Left lung (tissue), 10 donors: ENCODE data around the gene COL4A2. TPM values are rescaled to one million over a fixed set of nuclear protein-coding genes. Genes with fewer than 3 reads are reported as not detected.

ENCODE experiments used
- ATAC-seq: fragments of 200-7000 bp; cut with Tn5 transposase; one replicate; pipeline ENCODE4 v1.9.1; 2020; ENCODE audit warnings: moderate library complexity
- DNase-seq, 4 donors: peaks; one replicate each; pipeline ENCODE4 v3.0.0-alpha.2; 2013 to 2020
- H3K27ac ChIP-seq, 2 donors: fragments of 200-600 bp; sonication (generic) in 1 of 2; one replicate each; pipeline versions ENCODE4 v1.5.0 to v1.8.0; 2020 to 2021
- H3K27me3 ChIP-seq, 2 donors: fragments of 200-600 bp; sonication (generic) in 1 of 2; one replicate each; pipeline versions ENCODE4 v1.5.0 to v1.8.0; 2020 to 2021
- H3K36me3 ChIP-seq, 2 donors: fragments of 200-600 bp; sonication (generic) in 1 of 2; one replicate each; pipeline versions ENCODE4 v1.5.0 to v1.8.0; 2020 to 2021
- H3K4me1 ChIP-seq, 2 donors: fragments of 200-600 bp; one replicate each; pipeline ENCODE4 v1.8.0; 2021
- H3K4me3 ChIP-seq, 2 donors: fragments of 200-600 bp; sonication (generic) in 1 of 2; one replicate each; pipeline versions ENCODE4 v1.5.0 to v1.8.0; 2020 to 2021; ENCODE audit warnings: mild to moderate bottlenecking in 1 of 2
- H3K9me3 ChIP-seq, 2 donors: fragments of 200-600 bp; sonication (generic) in 1 of 2; one replicate each; pipeline versions ENCODE4 v1.5.0 to v1.8.0; 2020 to 2021
- CTCF ChIP-seq, 2 donors: fragments of 200-600 bp; sonication (generic) in 1 of 2; IDR thresholded peaks; one replicate each; pipeline versions ENCODE4 v1.5.0 to v1.8.0; 2021; ENCODE audit warnings: antibody characterized with exemption in 2 of 2
- intact Hi-C, 2 donors: fragments of 100-400 bp; cut with DNase I; formaldehyde crosslinking; loops; one replicate each; pipeline versions ENCODE4 v1.11.2 to v1.14.2; 2022
- polyA plus RNA-seq, 6 donors: library from polyadenylated mRNA; unstranded; fragments of 120-200 nt; gene quantifications; one replicate each; pipeline ENCODE4 v1.2.1, GENCODE V29; 2013; ENCODE audit not compliant: insufficient read length in 6 of 6
- total RNA-seq, 2 donors: library from RNA; stranded (reverse); fragmentation: NEBNext Ultra II Directional; extraction: Animal tissue kit (Norgen Biotek cat#: 25700); gene quantifications; one replicate each; pipeline ENCODE4 v1.2.1, GENCODE V29; 2021
- donor health status: DM: no; HTN: yes; CAD: no.
- donor health status: DM: no; HTN: no; CAD: no.

Gene COL4A2
- total and polyA plus RNA-seq, 8 donors = 307 to 638 (median 395) TPM

GRCh38 chr13:110308656-110309359 lies 1.7 kb downstream of the COL4A2 start:
- DNase-seq = peak in 1 of 4 donors; percentile 43
- intact Hi-C loops = no loop called here
- Histone ChIP-seq H3K36me3 (peaks cover 0 to 4% of the 10 kb centered on the region in 2 donors), H3K9me3 (no peaks in the 10 kb centered on the region), H3K27me3 (peaks cover 22 to 86% of the 10 kb centered on the region in 2 donors), H3K27ac (peak overlapping the region; percentile 79 to 85), H3K4me3 (peak overlapping the region; percentile 55 to 71), H3K4me1 (peaks cover 0 to 24% of the 10 kb centered on the region in 2 donors)
- no peak for TF ChIP-seq CTCF (IDR thresholded peaks at IDR 0.05)
- peak; percentile 11 for ATAC-seq

- Histone ChIP-seq H3K27me3 (peaks cover 22 to 75% of the 10 kb centered on the region in 2 donors), H3K4me3 (peak overlapping the region; percentile 55 to 71), H3K36me3 (peaks cover 0 to 4% of the 10 kb centered on the region in 2 donors), H3K9me3 (no peaks in the 10 kb centered on the region), H3K27ac (peak overlapping the region; percentile 50 to 66), H3K4me1 (peaks cover 0 to 24% of the 10 kb centered on the region in 2 donors)
- intact Hi-C loops = no loop called here
- peak in 1 of 4 donors; percentile 15 for DNase-seq
- no peak for ATAC-seq
- no peak for TF ChIP-seq CTCF (IDR thresholded peaks at IDR 0.05)
Measured at GRCh38 chr13:110309661-110310524, 2.8 kb downstream of the COL4A2 start.

GRCh38 chr13:110310541-110311442 lies 3.7 kb downstream of the COL4A2 start:
- peaks cover 22 to 66% of the 10 kb centered on the region in 2 donors for H3K27me3 ChIP-seq
- H3K4me1 ChIP-seq = peaks cover 0 to 25% of the 10 kb centered on the region in 2 donors
- peak overlapping the region; percentile 50 to 66 for H3K27ac ChIP-seq
- peaks cover 0 to 4% of the 10 kb centered on the region in 2 donors for H3K36me3 ChIP-seq
- DNase-seq = no peak
- no peaks in the 10 kb centered on the region for H3K9me3 ChIP-seq
- intact Hi-C loops = no loop called here
- no peak for ATAC-seq
- no peak for TF ChIP-seq CTCF (IDR thresholded peaks at IDR 0.05)
- peak overlapping the region in 1 of 2 donors; percentile 55 for H3K4me3 ChIP-seq

- peak overlapping the region; percentile 50 to 66 for H3K27ac ChIP-seq
- H3K4me3 ChIP-seq = peak overlapping the region in 1 of 2 donors; percentile 55
- ATAC-seq = no peak
- H3K9me3 ChIP-seq = no peaks in the 10 kb centered on the region
- peaks cover 15 to 57% of the 10 kb centered on the region in 2 donors for H3K27me3 ChIP-seq
- intact Hi-C loops = no loop called here
- peaks cover 0 to 27% of the 10 kb centered on the region in 2 donors for H3K4me1 ChIP-seq
- DNase-seq = peak in 1 of 4 donors; percentile 59
- H3K36me3 ChIP-seq = peaks cover 0 to 4% of the 10 kb centered on the region in 2 donors
- no peak for TF ChIP-seq CTCF (IDR thresholded peaks at IDR 0.05)
Measured at GRCh38 chr13:110311443-110312338, 4.6 kb downstream of the COL4A2 start.
